SU-DHL-6 (cell line): ENCODE results near the gene SEC24B.

Experiments
- H2AFZ ChIP-seq: fragments of 200-600 bp; sonication (generic); 2 replicates; pipeline ENCODE4 v1.6.1; 2014; ENCODE audit warnings: low read depth, mild to moderate bottlenecking, moderate library complexity, mixed read lengths, antibody characterized with exemption, low read length; ENCODE audit not compliant: severe bottlenecking
- H3F3A ChIP-seq: fragments of 200-600 bp; shearing (Covaris generic); 2 replicates; pipeline ENCODE4 v1.6.0; 2016; ENCODE audit warnings: antibody characterized with exemption, mild to moderate bottlenecking; ENCODE audit not compliant: insufficient read depth
- H3K27ac ChIP-seq: fragments of 200-600 bp; sonication (generic); 2 replicates; pipeline ENCODE4 v1.5.1; 2016; ENCODE audit warnings: low read depth, mild to moderate bottlenecking, low read length, moderate library complexity, mixed read lengths
- H3K27me3 ChIP-seq: fragments of 200-600 bp; sonication (generic), shearing (Covaris generic); 2 replicates; pipeline ENCODE4 v1.6.0; 2014; ENCODE audit warnings: mild to moderate bottlenecking, low read length
- H3K36me3 ChIP-seq: fragments of 200-600 bp; sonication (generic); 2 replicates; pipeline ENCODE4 v1.6.1; 2014; ENCODE audit warnings: mild to moderate bottlenecking, low read length, mixed read lengths
- H3K4me2 ChIP-seq: fragments of 300-600, 200-600 bp; shearing (Covaris generic), sonication (generic); 2 replicates; pipeline ENCODE4 v1.6.0; 2014; ENCODE audit warnings: low read length, low read depth, mild to moderate bottlenecking; ENCODE audit not compliant: poor library complexity, severe bottlenecking
- H3K4me3 ChIP-seq: fragments of 200-600 bp; sonication (generic); 2 replicates; pipeline ENCODE4 v1.5.1; 2014; ENCODE audit warnings: antibody characterized with exemption, low read length, mild to moderate bottlenecking, mixed read lengths; ENCODE audit not compliant: insufficient read depth, poor library complexity, severe bottlenecking
- H3K79me2 ChIP-seq: fragments of 200-600 bp; sonication (generic); 2 replicates; pipeline ENCODE4 v1.6.1; 2014; ENCODE audit warnings: mild to moderate bottlenecking, low read length, moderate library complexity; ENCODE audit not compliant: insufficient read depth
- H3K9ac ChIP-seq: fragments of 200-600 bp; sonication (generic); 2 replicates; pipeline ENCODE4 v1.7.0; 2014; ENCODE audit warnings: mild to moderate bottlenecking, low read length
- H3K9me2 ChIP-seq: fragments of 200-600 bp; sonication (generic); replicated peaks from 2 replicates; pipeline ENCODE4 v1.6.1; 2014; ENCODE audit warnings: low read length; ENCODE audit not compliant: insufficient read depth
- H3K9me3 ChIP-seq: fragments of 200-600 bp; sonication (generic); 2 replicates; pipeline ENCODE4 v1.6.1; 2014; ENCODE audit warnings: low read length, mixed read lengths; ENCODE audit not compliant: insufficient read depth
- H4K20me1 ChIP-seq: fragments of 200-600 bp; sonication (generic); 2 replicates; pipeline ENCODE4 v1.6.1; 2014; ENCODE audit warnings: low read depth, mild to moderate bottlenecking, antibody characterized with exemption, low read length, moderate library complexity, mixed read lengths
- CTCF ChIP-seq: fragments of 200-600 bp; sonication (generic); IDR thresholded peaks from one replicate; pipeline ENCODE4 v1.5.1; 2017; ENCODE audit warnings: antibody characterized with exemption, mild to moderate bottlenecking, low read length, moderate library complexity; ENCODE audit not compliant: insufficient read depth, poor library complexity, severe bottlenecking
- EZH2phosphoT487 ChIP-seq: fragments of 200-600 bp; sonication (generic), shearing (Covaris generic); conservative IDR thresholded peaks from 2 replicates; pipeline ENCODE4 v1.6.1; 2018; ENCODE audit warnings: mild to moderate bottlenecking, antibody characterized with exemption, low read length, moderate library complexity, mixed read lengths

Gene SEC24B

GRCh38 chr4:109572154-109572553 is 138.5 kb downstream of the SEC24B start:
- Histone ChIP-seq H2AFZ (no peak overlapping the region), H3F3A (no peaks in the 10 kb centered on the region), H3K9me2 (no peaks in the 10 kb centered on the region), H3K36me3 (no peaks in the 10 kb centered on the region), H3K27ac (no peak overlapping the region), H3K4me3 (no peak overlapping the region), H3K27me3 (no peaks in the 10 kb centered on the region), H3K9ac (no peak overlapping the region), H3K4me2 (no peak overlapping the region), H4K20me1 (no peaks in the 10 kb centered on the region), H3K79me2 (peaks cover 59% of the 10 kb centered on the region), H3K9me3 (no peaks in the 10 kb centered on the region)
- TF ChIP-seq EZH2phosphoT487 (no peak), CTCF (no peak)

- no peaks in the 10 kb centered on the region for H3K36me3 ChIP-seq
- no peak for TF ChIP-seq EZH2phosphoT487
- TF ChIP-seq CTCF, result no peak
- H3K27me3 ChIP-seq, result no peaks in the 10 kb centered on the region
- H3K27ac ChIP-seq, result no peak overlapping the region
- H3K9me3 ChIP-seq, result no peaks in the 10 kb centered on the region
- H3K4me2 ChIP-seq, result no peak overlapping the region
- no peak overlapping the region for H2AFZ ChIP-seq
- no peaks in the 10 kb centered on the region for H3F3A ChIP-seq
- peaks cover 58% of the 10 kb centered on the region for H3K79me2 ChIP-seq
- H3K9ac ChIP-seq, result no peak overlapping the region
- H4K20me1 ChIP-seq, result no peaks in the 10 kb centered on the region
- no peak overlapping the region for H3K4me3 ChIP-seq
- H3K9me2 ChIP-seq, result no peaks in the 10 kb centered on the region
These were observed 140.8 kb downstream of the SEC24B start for GRCh38 chr4:109574443-109574850.

GRCh38 chr4:109574931-109575804 is 141.6 kb downstream of the SEC24B start:
- H3K27me3 ChIP-seq, result no peaks in the 10 kb centered on the region
- H3K27ac ChIP-seq, result no peak overlapping the region
- H3F3A ChIP-seq, result no peaks in the 10 kb centered on the region
- H3K4me2 ChIP-seq, result no peak overlapping the region
- H4K20me1 ChIP-seq, result no peaks in the 10 kb centered on the region
- no peak overlapping the region for H3K4me3 ChIP-seq
- no peak overlapping the region for H3K9ac ChIP-seq
- no peaks in the 10 kb centered on the region for H3K36me3 ChIP-seq
- H3K9me2 ChIP-seq, result no peaks in the 10 kb centered on the region
- H3K9me3 ChIP-seq, result no peaks in the 10 kb centered on the region
- peaks cover 54% of the 10 kb centered on the region for H3K79me2 ChIP-seq
- no peak for TF ChIP-seq EZH2phosphoT487
- no peak for TF ChIP-seq CTCF
- no peak overlapping the region for H2AFZ ChIP-seq
